ENCODE data around the gene TMEM39B.
"Not testable (repeated sequence)": the region's sequence is repeated elsewhere in the genome, so short reads cannot be mapped to it uniquely, and the experiment has no call there.

Gene TMEM39B

DNA sequence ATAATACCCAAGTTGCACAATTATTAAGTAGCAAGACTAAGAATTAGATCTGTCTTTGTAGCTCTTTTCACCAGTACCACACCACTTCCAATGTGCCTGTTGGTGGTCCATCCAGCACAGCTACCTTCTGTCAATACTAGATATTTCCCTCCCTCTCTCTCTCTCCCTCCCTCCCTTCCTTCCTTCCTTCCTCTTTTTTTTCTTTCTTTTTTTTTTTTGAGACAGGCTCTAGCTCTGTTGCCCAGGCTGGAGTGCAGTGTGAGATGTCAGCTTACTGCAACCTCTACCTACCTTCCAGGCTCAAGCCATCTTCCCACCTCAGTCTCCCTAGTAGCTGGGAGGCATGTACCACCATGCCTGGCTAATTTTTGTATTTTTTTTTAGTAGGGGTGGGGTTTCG, 56.2 kb downstream of the TMEM39B start:
- TF ChIP-seq, protein P1, sequence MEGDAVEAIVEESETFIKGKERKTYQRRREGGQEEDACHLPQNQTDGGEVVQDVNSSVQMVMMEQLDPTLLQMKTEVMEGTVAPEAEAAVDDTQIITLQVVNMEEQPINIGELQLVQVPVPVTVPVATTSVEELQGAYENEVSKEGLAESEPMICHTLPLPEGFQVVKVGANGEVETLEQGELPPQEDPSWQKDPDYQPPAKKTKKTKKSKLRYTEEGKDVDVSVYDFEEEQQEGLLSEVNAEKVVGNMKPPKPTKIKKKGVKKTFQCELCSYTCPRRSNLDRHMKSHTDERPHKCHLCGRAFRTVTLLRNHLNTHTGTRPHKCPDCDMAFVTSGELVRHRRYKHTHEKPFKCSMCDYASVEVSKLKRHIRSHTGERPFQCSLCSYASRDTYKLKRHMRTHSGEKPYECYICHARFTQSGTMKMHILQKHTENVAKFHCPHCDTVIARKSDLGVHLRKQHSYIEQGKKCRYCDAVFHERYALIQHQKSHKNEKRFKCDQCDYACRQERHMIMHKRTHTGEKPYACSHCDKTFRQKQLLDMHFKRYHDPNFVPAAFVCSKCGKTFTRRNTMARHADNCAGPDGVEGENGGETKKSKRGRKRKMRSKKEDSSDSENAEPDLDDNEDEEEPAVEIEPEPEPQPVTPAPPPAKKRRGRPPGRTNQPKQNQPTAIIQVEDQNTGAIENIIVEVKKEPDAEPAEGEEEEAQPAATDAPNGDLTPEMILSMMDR (conservative IDR thresholded peaks at IDR 0.05), result no peak
- H3K27ac ChIP-seq, result no peak overlapping the region

DNA sequence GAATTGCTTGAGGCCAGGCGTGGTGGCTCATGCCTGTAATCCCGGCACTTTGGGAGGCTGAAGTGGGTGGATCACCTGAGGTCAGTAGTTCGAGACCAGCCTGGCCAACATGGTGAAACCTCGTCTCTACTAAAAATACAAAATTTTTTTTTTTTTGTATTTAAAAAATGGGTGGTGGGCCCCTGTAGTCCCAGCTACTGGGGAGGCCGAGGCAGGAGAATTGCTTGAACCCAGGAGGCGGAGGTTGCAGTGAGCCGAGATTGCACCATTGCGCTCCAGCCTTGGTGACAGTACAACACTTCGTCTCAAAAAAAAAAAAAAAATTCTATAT, 61.2 kb downstream of the TMEM39B start:
- H3K27ac ChIP-seq, result not testable (repeated sequence)

DNA sequence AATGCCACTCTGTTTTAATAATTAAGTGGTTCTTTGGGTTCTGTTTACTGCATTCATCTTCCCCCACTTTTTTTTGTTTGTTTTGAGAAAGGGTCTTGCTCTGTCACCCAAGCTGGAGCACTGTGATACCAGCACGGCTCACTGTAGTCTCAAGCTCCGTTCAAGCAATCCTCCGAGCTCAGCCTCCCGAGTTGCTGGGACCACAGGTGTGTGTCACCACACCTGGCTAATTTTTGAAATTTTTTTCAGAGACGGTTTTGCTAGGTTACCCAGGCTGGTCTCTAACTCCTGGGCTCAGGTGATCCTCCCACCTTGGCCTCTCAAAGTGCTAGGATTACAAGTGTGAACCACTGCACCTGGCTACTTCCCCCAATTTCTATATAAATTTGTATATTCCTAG, 64.4 kb downstream of the TMEM39B start:
- no peak overlapping the region for H3K27ac ChIP-seq
- TF ChIP-seq, protein P1 (conservative IDR thresholded peaks at IDR 0.05), result no peak

DNA sequence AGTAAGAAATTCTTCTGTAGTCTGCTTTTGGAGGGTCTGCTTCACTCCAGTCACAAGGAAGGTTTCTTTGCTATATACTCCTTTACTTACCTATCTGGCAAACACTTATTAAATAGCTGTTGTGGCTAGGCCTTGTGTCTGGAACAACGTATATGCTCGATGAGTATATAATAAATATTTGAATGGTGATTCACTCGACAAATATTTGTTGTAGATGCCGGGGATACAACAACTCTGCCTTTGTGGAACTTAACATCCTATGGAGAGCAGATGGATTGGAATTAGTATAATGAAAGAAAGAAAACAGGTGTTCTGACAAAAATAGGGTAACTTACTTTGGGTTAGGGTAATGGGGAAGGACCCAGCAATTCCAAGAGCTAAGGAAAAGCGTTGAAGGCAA, 66.2 kb downstream of the TMEM39B start:
- TF ChIP-seq, protein P1 (conservative IDR thresholded peaks at IDR 0.05), result no peak
- no peak overlapping the region for H3K27ac ChIP-seq

DNA sequence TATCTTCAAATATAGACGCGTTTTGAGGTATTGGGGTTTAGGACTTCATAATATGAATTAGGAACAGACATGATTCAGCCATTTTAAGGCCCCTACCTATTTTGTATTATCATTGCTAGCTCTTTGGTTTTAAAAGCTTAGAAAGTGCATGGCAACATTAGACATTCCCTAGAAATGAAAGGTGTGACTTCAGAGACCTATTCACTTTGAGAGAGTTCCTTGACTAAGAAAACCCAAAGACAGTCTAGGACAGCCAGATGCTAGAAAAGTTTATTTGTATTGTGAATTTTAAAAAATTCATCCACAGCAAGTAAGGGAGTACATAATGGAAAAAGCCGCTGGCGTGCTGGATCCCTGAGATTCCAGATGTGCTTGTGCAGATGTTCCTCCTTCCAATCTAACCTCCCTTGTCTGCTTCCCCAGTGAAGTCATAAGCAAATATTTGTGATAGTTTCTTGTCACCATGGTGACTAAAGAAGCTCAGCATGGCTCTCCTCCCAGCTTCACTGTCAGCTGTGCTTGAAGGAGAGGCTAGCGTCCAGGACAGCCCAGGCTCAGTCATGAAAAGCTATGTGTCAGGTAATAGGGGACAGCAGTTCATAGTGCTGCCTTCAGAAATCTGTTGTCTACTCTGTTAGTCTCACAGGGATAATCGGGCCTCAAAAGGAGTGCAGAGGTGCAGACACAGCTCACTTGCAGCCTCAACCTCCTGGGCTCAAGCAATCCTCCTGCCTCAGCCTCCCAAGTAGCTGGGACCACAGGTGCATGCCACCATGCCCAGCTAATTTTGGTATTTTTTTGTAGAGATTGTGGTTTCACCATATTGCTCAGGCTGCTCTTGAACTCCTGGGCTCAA, 69.9 kb downstream of the TMEM39B start:
- TF ChIP-seq, protein P1 (conservative IDR thresholded peaks at IDR 0.05), result no peak
- H3K27ac ChIP-seq, result peak overlapping the region; percentile 10; the same call in 1 of the 2 replicates

DNA sequence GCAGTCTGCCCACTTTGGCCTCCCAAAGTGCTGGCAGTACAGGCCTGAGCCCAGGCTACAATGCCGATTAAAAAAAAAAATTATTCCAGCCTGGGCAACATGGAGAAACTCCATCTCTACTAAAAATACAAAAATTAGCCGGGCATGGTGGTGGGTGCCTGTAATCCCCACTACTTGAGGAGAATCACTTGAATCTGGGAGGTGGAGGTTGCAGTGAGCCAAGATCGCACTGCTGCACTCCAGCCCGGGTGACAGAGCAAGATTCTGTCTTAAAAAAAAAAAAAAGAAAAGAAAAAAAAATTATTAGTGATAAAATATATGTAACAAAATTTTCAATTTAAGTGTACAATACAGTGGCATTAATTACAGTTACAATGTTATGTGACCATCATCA, 70.6 kb downstream of the TMEM39B start:
- H3K27ac ChIP-seq, result peak overlapping the region; percentile 10; the same call in 1 of the 2 replicates

DNA sequence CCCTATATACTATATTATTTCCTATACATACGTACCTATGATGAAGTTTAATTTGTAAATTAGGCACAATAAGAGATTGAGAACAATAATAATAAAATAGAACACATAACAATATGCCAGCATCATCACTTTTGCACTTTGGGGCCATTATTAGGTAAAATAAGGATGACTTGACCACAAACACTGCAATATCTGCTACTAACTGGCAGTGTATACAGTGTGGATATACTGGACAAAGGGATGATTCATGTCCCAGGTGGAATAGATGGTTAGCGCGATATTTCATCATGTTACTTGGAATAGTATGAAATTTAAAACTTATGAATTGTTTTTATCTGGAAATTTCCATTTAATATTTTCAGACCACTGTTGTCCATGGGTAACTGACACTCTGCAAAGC, 71.3 kb downstream of the TMEM39B start:
- TF ChIP-seq, protein P1 (conservative IDR thresholded peaks at IDR 0.05), result no peak
- no peak overlapping the region for H3K27ac ChIP-seq

DNA sequence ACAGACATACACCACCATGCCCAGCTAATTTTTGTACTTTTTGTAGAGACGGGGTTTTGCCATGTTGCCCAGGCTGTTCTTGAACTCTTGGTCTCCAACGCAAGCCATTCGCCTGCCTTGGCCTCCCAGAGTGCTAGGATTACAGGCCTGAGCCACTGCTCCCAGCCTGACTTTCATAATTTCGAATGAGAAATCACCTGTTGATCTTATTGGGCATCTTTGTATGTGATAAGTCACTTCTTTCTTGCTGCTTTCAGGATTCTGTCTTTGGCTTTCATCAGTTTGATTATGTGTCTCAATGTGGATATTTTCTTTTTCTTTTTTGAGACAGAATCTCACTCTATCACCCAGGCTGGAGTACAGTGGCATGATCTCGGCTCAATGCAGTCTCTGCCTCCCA, 75.1 kb downstream of the TMEM39B start:
- H3K27ac ChIP-seq, result not testable (repeated sequence)

DNA sequence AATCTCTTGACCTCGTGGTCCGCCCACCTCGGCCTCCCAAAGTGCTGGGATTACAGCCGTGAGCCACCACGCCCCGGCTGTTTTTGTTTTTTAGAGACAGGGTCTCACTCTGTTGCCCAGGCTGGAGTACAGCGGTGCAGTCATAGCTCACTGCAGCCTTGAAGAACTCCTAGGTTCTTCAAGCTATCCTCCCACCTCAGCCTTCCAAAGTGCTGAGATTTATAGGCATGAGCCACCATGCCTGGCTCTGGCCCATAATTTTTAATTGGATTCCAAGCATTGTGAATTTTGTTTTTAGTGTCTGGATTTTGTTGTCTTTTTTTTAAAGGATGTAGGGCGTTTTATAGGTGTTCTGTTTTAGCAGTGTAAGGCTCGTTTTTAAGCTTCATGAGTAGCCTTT, 78.1 kb downstream of the TMEM39B start:
- H3K27ac ChIP-seq, result no peak overlapping the region
- TF ChIP-seq, protein P1 (conservative IDR thresholded peaks at IDR 0.05), result no peak
